ENCODE results near the gene MAST4.

- TF ChIP-seq CTCF (IDR thresholded peaks at IDR 0.05) (no peak), POLR2A (IDR thresholded peaks at IDR 0.05) (no peak)
These were observed 206.7 kb downstream of the MAST4 start for GRCh38 chr5:66802941-66803340.

Measured in tibial nerve (tissue), 3 donors.